Measurements from ENCODE around the gene COL5A1.

COL5A1 gene

DNA sequence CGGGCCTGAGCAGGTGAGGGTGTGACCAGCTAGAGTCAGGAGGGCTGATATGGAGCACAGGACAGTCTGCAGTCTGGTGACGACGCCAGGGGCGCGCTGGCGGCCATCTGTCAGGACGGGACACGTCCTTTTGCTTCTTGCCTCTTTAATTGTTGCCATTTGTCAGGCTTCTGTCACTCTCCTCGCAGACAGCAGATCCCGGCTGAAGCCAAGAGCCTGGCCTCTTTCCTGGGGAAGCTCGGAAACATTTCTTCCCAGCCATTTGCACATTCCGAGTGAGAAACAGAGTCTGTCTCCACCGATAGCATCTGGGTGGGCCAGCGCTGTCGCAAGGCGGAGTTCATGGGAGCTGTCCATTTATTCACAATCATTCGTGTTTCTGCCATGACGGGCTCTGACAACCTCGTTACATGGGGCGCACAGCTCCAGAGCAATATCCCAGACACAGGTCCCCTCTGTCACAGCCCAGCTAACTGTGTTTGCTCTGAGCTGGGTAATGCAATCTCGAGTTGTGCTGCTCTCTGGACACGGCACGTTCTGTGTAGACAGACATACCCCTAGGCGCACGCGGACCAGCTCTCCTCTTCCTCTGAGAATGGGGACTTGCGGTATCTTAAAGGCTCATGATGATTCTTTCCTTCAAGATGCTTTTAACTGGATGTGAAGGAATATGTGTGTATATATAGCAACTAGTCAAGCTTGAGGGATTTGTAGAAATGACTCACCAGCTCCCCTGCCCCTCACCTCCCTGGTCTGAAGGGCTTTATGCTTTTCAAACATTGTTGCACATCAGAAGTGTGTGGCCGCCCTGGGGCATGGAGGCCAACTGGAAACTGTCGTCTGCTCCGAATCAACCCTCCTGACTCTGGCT lies 133.7 kb downstream of the COL5A1 start:
- H3K27ac ChIP-seq (ENCODE audit: low read depth, low read length), result no peak overlapping the region
- no peak overlapping the region for H3K4me3 ChIP-seq (ENCODE audit: low read length)
- H3K27me3 ChIP-seq (ENCODE audit: control insufficient read depth, insufficient read depth, low read length), result no peaks in the 10 kb centered on the region
- H3K36me3 ChIP-seq (ENCODE audit: control insufficient read depth, insufficient read depth, low read length), result peaks cover 5% of the 10 kb centered on the region
- no peak overlapping the region for H3K9ac ChIP-seq (ENCODE audit: low read length)
- H3K4me1 ChIP-seq (ENCODE audit: control insufficient read depth, insufficient read depth, low read length), result peaks cover 14% of the 10 kb centered on the region

DNA sequence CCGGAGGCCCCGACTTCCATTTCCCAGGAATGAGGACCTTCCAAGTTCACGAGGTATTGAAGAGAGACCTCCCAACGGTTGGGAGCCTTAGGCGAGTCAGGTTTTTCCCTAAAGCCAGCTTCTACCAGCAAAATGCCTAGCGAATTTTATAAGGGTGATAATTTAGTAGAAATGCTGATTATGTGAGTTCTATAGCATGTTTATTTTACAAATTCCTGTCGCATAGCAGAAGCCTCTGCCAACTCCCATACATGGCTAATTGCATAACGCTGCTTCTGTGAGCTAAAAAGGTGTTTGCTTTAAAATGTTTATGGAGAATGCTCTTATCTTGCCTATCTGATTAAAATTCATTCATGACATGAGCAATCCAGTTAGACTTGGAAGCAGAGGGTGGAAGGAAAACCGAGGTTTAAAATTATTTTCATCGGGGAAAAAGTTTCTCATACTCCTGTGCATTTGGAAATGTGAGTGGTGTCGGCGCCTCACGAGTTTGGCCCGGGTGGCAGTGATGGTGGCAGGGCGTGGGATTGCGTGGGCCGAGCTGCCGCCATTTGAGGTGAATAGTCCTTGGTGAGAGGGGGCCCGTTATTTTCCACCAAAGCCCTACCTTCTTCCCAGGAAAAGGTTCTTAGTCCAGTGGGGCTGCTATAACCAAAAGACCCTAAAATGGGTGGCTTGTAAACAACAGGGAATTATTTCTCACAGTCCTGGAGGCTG lies 134.6 kb downstream of the COL5A1 start:
- H3K4me3 ChIP-seq (ENCODE audit: low read length), result no peak overlapping the region
- H3K36me3 ChIP-seq (ENCODE audit: control insufficient read depth, insufficient read depth, low read length), result peaks cover 12% of the 10 kb centered on the region
- no peak overlapping the region for H3K27ac ChIP-seq (ENCODE audit: low read depth, low read length)
- no peak overlapping the region for H3K9ac ChIP-seq (ENCODE audit: low read length)
- H3K27me3 ChIP-seq (ENCODE audit: control insufficient read depth, insufficient read depth, low read length), result no peaks in the 10 kb centered on the region
- peaks cover 14% of the 10 kb centered on the region for H3K4me1 ChIP-seq (ENCODE audit: control insufficient read depth, insufficient read depth, low read length)

DNA sequence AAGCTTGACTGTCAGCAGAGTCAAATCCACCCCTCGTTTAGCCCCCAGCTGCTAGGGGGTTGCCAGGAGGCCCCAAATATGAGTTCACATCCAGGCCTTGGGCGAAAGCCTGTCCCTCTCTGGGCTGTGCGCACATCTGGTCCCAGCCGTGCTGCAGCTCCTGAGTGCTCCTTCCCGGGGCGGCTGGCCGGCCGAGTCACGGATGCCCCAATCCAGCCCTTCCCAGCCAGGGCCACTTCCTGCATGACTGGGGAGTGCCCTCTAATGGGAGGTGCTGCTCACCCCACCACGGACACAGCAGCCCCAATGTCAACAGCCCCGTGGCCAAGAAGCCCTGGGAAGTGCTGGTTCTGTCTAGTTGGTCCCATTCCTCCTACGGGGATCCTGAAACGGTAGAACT lies 135.6 kb downstream of the COL5A1 start:
- no peaks in the 10 kb centered on the region for H3K27me3 ChIP-seq (ENCODE audit: control insufficient read depth, insufficient read depth, low read length)
- no peak overlapping the region for H3K4me3 ChIP-seq (ENCODE audit: low read length)
- H3K27ac ChIP-seq (ENCODE audit: low read depth, low read length), result no peak overlapping the region
- peaks cover 14% of the 10 kb centered on the region for H3K4me1 ChIP-seq (ENCODE audit: control insufficient read depth, insufficient read depth, low read length)
- H3K9ac ChIP-seq (ENCODE audit: low read length), result no peak overlapping the region
- H3K36me3 ChIP-seq (ENCODE audit: control insufficient read depth, insufficient read depth, low read length), result peaks cover 10% of the 10 kb centered on the region

DNA sequence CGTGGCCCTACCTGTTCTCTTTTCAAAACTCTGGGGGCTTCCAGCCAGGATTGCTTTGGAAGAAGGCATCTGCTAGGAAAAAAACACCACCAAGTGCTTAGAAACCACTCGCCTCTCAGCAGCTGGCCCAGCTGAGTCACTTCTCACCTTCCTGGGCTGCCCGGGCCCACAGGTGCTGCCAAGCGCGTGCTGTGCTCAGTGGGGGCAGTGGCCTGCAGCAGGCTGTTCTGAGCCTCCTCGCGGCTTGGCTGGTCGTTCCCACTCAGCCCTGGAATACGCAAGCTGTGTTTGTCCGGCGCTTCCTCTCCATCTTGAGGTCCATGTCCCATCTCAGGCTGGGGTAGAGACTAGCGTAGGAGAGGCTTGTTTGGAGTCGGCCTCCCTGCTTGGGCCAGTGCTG lies 136.6 kb downstream of the COL5A1 start:
- Histone ChIP-seq H3K27ac (ENCODE audit: low read depth, low read length) (no peak overlapping the region), H3K4me1 (ENCODE audit: control insufficient read depth, insufficient read depth, low read length) (peaks cover 14% of the 10 kb centered on the region)

DNA sequence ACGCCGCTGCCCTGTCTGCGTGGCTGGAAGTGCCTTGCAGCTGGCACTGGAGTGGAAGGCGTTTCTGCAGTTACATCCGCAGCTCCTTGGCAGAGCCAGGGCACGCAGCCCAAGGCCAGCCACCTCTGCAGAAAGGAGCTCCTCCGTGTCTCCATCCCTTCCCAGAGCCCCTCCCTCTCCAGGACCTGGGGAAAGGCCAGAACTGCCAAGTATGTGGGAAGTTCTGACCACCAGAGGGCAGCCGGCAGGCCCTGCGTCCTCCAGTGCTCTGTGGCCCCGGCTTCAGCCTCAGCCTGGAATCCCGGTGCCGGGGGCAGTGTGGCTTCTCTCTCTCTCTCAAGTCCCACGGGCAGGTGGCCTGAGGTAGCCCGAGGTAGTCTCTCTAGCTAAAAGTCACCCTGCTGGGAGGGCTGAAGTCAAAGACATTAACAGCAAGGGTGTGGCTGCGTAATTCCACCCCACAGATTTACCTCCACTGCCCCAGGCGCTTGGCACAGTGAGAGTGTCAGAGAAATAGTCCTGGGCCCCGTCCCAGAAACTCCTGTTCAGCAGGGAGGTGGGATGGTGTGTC lies 137.3 kb downstream of the COL5A1 start:
- peaks cover 14% of the 10 kb centered on the region for H3K4me1 ChIP-seq (ENCODE audit: control insufficient read depth, insufficient read depth, low read length)
- H3K27me3 ChIP-seq (ENCODE audit: control insufficient read depth, insufficient read depth, low read length), result no peaks in the 10 kb centered on the region
- H3K36me3 ChIP-seq (ENCODE audit: control insufficient read depth, insufficient read depth, low read length), result peaks cover 7% of the 10 kb centered on the region
- no peak overlapping the region for H3K4me3 ChIP-seq (ENCODE audit: low read length)
- H3K27ac ChIP-seq (ENCODE audit: low read depth, low read length), result peak overlapping the region; percentile 17
- no peak overlapping the region for H3K9ac ChIP-seq (ENCODE audit: low read length)

More for the DNA sequence above, 136.6 kb downstream of the COL5A1 start:
- Histone ChIP-seq H3K4me3 (ENCODE audit: low read length) (no peak overlapping the region), H3K36me3 (ENCODE audit: control insufficient read depth, insufficient read depth, low read length) (peaks cover 10% of the 10 kb centered on the region), H3K9ac (ENCODE audit: low read length) (no peak overlapping the region), H3K27me3 (ENCODE audit: control insufficient read depth, insufficient read depth, low read length) (no peaks in the 10 kb centered on the region)

DNA sequence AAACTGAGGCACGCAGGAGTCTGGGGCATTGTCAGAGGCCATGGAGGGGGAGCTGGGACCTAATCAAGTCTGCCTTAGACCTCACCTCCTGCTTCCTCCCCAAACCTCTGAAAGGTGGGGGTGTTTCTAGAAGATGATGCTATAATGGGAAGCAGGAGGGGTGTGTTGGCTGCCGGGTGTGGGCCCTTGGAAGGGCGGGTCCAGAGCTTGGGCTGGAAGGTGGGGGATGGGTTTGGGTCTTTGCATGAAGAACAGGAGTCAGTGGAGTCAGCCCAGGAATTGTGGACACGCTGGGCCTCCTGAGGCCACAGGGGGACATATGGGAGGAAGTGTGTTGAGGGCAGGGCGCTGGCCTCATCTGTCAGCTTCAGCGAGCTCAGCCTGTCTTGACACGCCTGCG lies 138.0 kb downstream of the COL5A1 start:
- Histone ChIP-seq H3K36me3 (ENCODE audit: control insufficient read depth, insufficient read depth, low read length) (peaks cover 7% of the 10 kb centered on the region), H3K27ac (ENCODE audit: low read depth, low read length) (no peak overlapping the region), H3K4me1 (ENCODE audit: control insufficient read depth, insufficient read depth, low read length) (peaks cover 14% of the 10 kb centered on the region), H3K4me3 (ENCODE audit: low read length) (no peak overlapping the region), H3K9ac (ENCODE audit: low read length) (no peak overlapping the region), H3K27me3 (ENCODE audit: control insufficient read depth, insufficient read depth, low read length) (no peaks in the 10 kb centered on the region)

DNA sequence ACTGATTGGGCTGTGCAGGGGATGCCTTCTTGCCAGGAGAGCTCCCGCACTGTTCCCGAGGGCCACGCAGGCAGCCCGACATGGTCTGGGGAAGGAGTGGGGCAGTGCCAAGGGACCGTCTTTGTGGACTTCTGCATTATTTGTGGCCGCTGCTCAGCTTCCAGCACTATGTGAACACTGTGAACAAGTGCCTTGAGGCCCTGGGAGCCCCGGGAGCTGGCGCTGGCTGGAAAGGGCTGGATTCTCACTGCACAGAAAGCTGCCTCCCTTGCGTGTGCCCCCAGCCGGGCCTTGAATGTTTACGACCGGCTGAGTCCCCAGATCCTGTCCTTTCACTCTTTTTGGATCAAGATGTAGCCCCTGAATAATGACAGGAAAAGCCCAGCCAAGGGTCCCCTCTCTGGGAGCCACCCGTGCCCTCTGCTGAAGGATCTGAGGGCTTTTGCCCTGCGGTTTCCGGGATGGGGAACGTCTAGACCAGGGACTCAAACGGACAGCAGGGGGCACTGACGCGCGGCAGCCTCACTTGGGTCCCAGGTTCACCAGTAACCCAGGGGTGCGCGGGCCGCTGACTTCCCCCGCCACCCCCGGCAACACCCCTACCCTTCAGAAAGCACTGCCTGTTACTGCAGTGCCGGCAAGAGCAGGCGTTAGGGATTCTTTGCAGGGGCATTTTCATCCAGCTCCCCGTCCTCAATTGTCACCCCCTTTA lies 140.1 kb downstream of the COL5A1 start:
- H3K36me3 ChIP-seq (ENCODE audit: control insufficient read depth, insufficient read depth, low read length), result peaks cover 14% of the 10 kb centered on the region
- no peak overlapping the region for H3K9ac ChIP-seq (ENCODE audit: low read length)
- H3K27ac ChIP-seq (ENCODE audit: low read depth, low read length), result no peak overlapping the region
- peaks cover 8% of the 10 kb centered on the region for H3K4me1 ChIP-seq (ENCODE audit: control insufficient read depth, insufficient read depth, low read length)
- H3K27me3 ChIP-seq (ENCODE audit: control insufficient read depth, insufficient read depth, low read length), result no peaks in the 10 kb centered on the region
- no peak overlapping the region for H3K4me3 ChIP-seq (ENCODE audit: low read length)

DNA sequence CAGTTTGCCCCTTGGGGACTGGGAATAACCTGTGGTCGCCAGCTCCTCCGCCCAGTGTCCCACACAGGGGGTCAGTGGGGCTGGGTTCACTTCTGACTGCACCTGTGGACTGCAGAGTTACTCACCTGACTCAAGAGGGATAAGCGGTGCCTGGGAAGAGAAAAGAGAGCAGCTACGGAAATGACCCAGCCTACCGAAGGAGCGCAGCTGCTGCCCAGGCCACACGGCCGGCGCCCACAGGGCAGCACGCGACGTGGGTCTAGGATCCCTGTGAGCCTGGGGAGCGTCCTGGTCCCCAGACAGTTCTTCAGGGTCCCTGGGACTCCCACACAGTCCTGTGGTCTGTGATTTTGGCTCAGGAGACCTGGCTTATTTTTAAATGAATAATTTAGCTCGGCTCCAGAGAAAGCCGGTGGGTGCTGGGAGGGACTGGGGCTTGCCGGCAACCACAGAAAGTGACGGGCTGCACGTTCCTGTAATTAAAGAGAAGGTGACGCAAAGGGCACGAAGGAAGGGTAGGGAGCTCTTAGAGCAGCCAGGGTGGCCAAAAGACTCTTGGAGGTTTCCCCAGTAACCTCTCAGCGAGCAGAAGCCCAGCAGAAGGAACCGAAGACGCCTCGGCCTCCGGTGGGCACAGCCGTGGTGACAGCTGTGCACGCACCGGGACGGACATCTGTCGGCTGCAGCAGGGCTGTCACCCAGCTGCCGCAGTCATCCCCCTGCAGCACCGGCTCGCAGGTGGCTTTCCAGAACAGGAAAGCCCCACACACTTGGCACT lies 141.5 kb downstream of the COL5A1 start:
- H3K27me3 ChIP-seq (ENCODE audit: control insufficient read depth, insufficient read depth, low read length), result no peaks in the 10 kb centered on the region
- peaks cover 7% of the 10 kb centered on the region for H3K4me1 ChIP-seq (ENCODE audit: control insufficient read depth, insufficient read depth, low read length)
- H3K9ac ChIP-seq (ENCODE audit: low read length), result no peak overlapping the region
- peaks cover 14% of the 10 kb centered on the region for H3K36me3 ChIP-seq (ENCODE audit: control insufficient read depth, insufficient read depth, low read length)
- H3K27ac ChIP-seq (ENCODE audit: low read depth, low read length), result no peak overlapping the region
- no peak overlapping the region for H3K4me3 ChIP-seq (ENCODE audit: low read length)

DNA sequence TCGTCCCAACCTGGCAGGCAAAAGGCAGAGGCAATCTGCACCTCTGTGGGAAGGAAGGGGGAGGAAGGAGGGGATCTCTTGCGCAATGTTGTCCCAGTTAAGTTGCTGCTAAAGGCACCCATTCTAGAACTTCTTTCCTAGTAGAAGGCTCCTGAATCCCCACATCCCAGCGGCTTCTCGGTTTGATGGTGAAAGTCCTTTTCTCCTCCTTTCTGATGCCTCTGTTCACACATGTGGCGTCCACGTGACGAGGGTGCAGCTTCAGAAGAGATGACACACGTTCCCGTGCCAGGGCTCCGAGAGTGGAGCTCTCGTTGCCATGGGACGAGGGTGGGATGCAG lies 142.1 kb downstream of the COL5A1 start:
- H3K27me3 ChIP-seq (ENCODE audit: control insufficient read depth, insufficient read depth, low read length), result no peaks in the 10 kb centered on the region
- H3K27ac ChIP-seq (ENCODE audit: low read depth, low read length), result no peak overlapping the region
- H3K9ac ChIP-seq (ENCODE audit: low read length), result no peak overlapping the region
- H3K36me3 ChIP-seq (ENCODE audit: control insufficient read depth, insufficient read depth, low read length), result peaks cover 14% of the 10 kb centered on the region
- H3K4me3 ChIP-seq (ENCODE audit: low read length), result no peak overlapping the region
- peaks cover 1% of the 10 kb centered on the region for H3K4me1 ChIP-seq (ENCODE audit: control insufficient read depth, insufficient read depth, low read length)

DNA sequence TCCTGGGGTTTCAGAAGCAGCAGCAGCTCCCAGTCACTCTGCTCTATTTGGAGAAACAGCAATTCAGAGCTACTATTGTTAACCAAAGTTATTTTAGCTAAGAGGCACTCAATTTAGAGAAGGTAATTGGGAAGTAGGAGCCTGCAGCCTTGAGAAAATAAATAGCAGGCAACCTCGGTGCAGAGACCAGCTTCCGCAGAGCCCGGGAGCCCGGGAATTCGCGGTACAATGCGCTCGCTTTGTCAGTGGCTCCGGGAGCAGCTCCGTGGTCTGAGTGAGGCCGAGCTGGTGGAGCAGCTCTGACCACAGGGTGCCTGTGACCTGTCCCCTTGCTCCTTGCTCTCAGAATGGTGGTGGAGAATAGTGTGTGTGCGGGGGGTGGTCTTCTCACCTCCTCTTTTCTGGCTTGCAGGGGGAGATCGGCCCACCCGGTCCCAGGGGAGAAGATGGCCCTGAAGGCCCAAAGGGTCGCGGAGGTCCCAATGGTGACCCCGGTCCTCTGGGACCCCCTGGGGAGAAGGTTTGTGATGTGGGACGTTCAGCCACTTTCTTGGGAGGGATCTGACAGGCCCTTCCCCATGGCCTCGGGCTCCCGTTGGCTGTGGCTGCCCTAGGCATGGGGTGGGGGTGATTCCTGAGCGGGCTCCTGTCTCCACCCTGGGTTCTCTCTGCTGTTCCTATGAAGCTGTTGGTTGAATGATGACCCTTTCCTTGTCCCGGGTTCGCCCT lies 143.1 kb downstream of the COL5A1 start:
- Histone ChIP-seq H3K36me3 (ENCODE audit: control insufficient read depth, insufficient read depth, low read length) (peaks cover 14% of the 10 kb centered on the region), H3K9ac (ENCODE audit: low read length) (no peak overlapping the region), H3K4me3 (ENCODE audit: low read length) (no peak overlapping the region), H3K27ac (ENCODE audit: low read depth, low read length) (no peak overlapping the region), H3K27me3 (ENCODE audit: control insufficient read depth, insufficient read depth, low read length) (no peaks in the 10 kb centered on the region), H3K4me1 (ENCODE audit: control insufficient read depth, insufficient read depth, low read length) (no peaks in the 10 kb centered on the region)

DNA sequence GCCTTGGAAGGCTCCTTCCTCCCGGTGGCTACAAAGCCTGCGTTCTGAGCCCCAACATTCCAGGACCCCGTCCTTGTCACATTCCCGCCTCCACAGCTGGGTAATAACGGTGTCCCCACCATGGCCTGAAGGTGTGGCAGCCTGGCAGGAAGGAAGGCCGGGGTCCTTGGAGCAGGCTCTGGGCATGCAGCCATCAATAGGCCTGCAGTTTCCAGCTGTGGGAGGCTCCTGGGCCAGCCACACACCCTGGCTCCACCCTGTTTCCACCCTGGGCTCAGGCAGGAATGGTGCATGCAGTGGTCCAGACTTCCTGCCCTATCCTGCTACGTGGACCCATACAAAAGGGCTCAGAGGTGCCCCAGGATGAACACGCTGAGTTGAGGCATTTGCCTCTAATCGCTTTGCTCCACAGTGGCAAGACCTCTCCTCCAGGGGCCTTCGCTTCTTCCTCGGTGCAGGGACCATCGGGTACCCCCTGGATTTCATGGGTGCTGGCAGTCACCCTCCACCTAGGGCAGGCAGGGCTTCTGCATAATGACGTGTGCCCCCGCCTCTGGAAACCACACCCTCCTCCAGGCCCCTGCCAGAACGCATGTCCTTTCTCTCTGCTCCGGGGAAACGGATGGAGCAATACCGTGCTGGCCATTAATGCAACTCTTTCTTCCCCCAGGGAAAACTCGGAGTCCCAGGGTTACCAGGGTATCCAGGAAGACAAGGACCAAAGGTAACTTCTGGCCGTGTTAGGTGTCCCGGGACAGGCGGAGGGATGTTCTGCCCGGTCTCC lies 143.9 kb downstream of the COL5A1 start:
- Histone ChIP-seq H3K4me1 (ENCODE audit: control insufficient read depth, insufficient read depth, low read length) (no peaks in the 10 kb centered on the region), H3K27ac (ENCODE audit: low read depth, low read length) (no peak overlapping the region), H3K4me3 (ENCODE audit: low read length) (no peak overlapping the region), H3K27me3 (ENCODE audit: control insufficient read depth, insufficient read depth, low read length) (no peaks in the 10 kb centered on the region), H3K9ac (ENCODE audit: low read length) (no peak overlapping the region), H3K36me3 (ENCODE audit: control insufficient read depth, insufficient read depth, low read length) (peaks cover 13% of the 10 kb centered on the region)

Data from rectal smooth muscle tissue (tissue), 1 donor.